GM12874 (cell line): ENCODE measurements around the gene CDYL2.

Experiments used
- TF ChIP-seq, protein P1 (sequence below): IDR thresholded peaks from 2 replicates; pipeline ENCODE4 v1.5.1; 2011; ENCODE audit warnings: low read depth, mild to moderate bottlenecking, control low read depth, low read length, moderate library complexity; ENCODE audit not compliant: insufficient read depth

Gene CDYL2

DNA sequence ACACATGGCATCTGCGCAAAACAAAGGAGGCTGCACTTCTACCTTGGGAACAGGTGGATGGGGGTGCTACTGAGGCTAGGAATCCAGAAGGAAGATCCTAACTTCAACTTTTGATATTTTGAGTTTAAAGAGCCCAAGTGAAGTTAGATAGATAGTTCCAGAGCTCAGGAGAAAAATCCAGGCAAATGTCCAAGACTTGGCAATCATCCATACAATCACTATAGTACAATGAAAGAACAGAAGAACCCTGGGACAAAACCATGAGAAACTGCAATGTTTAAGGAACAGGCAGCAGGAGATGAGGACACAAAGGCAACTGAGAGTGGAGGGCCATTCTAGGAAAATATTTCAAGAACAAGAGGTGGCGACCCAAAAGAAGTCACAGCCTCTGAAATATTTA, 12.4 kb downstream of the CDYL2 start:
- TF ChIP-seq, protein P1, sequence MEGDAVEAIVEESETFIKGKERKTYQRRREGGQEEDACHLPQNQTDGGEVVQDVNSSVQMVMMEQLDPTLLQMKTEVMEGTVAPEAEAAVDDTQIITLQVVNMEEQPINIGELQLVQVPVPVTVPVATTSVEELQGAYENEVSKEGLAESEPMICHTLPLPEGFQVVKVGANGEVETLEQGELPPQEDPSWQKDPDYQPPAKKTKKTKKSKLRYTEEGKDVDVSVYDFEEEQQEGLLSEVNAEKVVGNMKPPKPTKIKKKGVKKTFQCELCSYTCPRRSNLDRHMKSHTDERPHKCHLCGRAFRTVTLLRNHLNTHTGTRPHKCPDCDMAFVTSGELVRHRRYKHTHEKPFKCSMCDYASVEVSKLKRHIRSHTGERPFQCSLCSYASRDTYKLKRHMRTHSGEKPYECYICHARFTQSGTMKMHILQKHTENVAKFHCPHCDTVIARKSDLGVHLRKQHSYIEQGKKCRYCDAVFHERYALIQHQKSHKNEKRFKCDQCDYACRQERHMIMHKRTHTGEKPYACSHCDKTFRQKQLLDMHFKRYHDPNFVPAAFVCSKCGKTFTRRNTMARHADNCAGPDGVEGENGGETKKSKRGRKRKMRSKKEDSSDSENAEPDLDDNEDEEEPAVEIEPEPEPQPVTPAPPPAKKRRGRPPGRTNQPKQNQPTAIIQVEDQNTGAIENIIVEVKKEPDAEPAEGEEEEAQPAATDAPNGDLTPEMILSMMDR = no peak

GRCh38 chr16:80791411-80791810, 13.0 kb downstream of the CDYL2 start:
- TF ChIP-seq, protein P1 = no peak

DNA sequence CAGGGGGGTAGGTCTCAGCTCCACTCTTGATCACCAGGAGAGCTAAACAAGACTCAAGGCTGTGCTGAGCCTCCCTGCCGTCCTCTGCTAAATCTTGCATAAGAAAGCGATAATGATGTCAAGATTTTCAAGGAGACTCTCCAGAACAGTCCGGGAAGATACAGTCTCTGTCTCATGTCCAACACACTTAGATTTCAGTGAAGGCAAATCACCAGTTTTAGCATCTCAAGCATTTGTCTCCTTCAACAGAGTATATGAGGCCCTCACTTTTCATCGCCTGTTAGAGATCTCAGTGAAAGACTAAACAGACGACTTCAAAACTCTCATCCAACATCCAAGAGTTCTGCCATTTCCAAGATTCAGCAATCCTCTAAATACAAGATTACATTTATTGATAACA, 13.6 kb downstream of the CDYL2 start:
- TF ChIP-seq, protein P1 = no peak

GRCh38 chr16:80788027-80788426, 16.4 kb downstream of the CDYL2 start:
- TF ChIP-seq, protein P1 = no peak

DNA sequence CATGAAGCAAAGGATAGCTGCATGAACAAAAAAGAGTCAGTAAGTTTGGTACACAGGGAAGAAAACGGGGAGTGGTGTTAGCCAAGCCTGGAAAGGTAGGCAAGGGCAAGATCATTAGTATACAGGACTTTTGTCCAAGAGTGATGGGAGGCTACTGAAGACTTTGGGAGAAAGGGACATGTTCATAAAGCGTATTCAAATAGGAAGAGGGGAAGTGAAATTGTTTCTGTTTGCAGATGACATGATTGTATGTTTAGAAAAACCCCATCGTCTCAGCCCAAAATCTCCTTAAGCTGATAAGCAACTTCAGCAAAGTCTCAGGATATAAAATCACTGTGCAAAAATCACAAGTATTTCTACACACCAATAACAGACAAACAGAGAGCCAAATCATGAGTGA, 19.4 kb downstream of the CDYL2 start:
- TF ChIP-seq, protein P1 = no peak

GRCh38 chr16:80778703-80779102, 25.7 kb downstream of the CDYL2 start:
- TF ChIP-seq, protein P1 = no peak

- TF ChIP-seq, protein P1 = no peak
Observed at GRCh38 chr16:80776856-80777255, 27.5 kb downstream of the CDYL2 start.

DNA sequence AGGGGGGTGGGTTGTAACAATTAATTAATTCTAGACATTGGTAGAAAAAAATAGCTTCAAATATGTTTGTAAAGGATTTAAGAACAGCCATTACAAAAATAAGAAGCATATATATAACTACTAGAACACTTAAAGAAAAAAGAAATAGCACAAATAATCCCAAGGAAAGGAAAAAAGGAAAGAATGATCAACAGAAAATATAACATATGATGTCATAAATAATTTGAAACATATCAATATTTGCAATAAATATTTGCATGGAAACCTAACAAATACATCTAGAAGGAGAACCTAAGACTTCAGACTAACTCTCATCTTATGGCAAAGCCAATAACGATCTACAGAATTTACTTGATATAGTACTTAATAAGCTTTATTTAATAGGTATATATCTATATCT, 28.9 kb downstream of the CDYL2 start:
- TF ChIP-seq, protein P1 = no peak
